Measurements from ENCODE around the gene FAU. TPM values are rescaled to one million over a fixed set of nuclear protein-coding genes. Genes with fewer than 3 reads are reported as not detected.

Gene FAU
- polyA plus RNA-seq, 2 of the 4 experiments (the other 2 are of a cell fraction): 591 to 878 TPM

- TF ChIP-seq SREBF2 (IDR thresholded peaks at IDR 0.05) (no peak), EHF (CRISPR knock-in tag; IDR thresholded peaks at IDR 0.05) (no peak), FOXS1 (CRISPR knock-in tag; IDR thresholded peaks at IDR 0.05) (no peak), CHD2 (IDR thresholded peaks at IDR 0.05; ENCODE audit: low read length, partially characterized antibody) (no peak)
- FAIRE-seq: no peak
- Histone ChIP-seq H3K4me3 (no peak overlapping the region), H3K4me2 (no peak overlapping the region), H3K4me1 (peaks cover 13% of the 10 kb centered on the region), H3K9me3 (no peaks in the 10 kb centered on the region), H3K27ac (no peak overlapping the region)
- no peak for ATAC-seq
- 96% methylated on average over 15 of the region's 15 CpGs for WGBS (ENCODE audit: missing lambda C conversion rate)
- no peak for DNase-seq (ENCODE audit: low read depth in 1 of 2, low spot score in 1 of 2)
- ChIA-PET CTCF (interaction anchor here (1.0 to 4.7 kb wide), 3 partner anchors 15 to 74 kb away, joined by 3 to 30 read pairs (median 4); partner anchors contain the start of genes ARL2 and TM7SF2), POLR2A (no interaction called here)
Observed at GRCh38 chr11:65087827-65088226, 34.1 kb downstream of the FAU start.

- TF ChIP-seq MAZ (IDR thresholded peaks at IDR 0.05; ENCODE audit: borderline replicate concordance, low read depth, low read length): no peak
- TF ChIP-seq TFCP2L1 (CRISPR knock-in tag; IDR thresholded peaks at IDR 0.05): no peak
- no peak for TF ChIP-seq EHMT2 (IDR thresholded peaks at IDR 0.05; ENCODE audit: low read depth)
- TF ChIP-seq CHD4 (IDR thresholded peaks at IDR 0.05; ENCODE audit: borderline replicate concordance): no peak
- no peak for TF ChIP-seq FOSB (CRISPR knock-in tag; IDR thresholded peaks at IDR 0.05)
- no peak for TF ChIP-seq ZC3H11A (IDR thresholded peaks at IDR 0.05)
- TF ChIP-seq, protein P1, sequence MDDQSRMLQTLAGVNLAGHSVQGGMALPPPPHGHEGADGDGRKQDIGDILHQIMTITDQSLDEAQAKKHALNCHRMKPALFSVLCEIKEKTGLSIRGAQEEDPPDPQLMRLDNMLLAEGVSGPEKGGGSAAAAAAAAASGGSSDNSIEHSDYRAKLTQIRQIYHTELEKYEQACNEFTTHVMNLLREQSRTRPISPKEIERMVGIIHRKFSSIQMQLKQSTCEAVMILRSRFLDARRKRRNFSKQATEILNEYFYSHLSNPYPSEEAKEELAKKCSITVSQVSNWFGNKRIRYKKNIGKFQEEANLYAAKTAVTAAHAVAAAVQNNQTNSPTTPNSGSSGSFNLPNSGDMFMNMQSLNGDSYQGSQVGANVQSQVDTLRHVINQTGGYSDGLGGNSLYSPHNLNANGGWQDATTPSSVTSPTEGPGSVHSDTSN (IDR thresholded peaks at IDR 0.05): no peak
- TF ChIP-seq HMGXB4 (CRISPR knock-in tag; IDR thresholded peaks at IDR 0.05; ENCODE audit: borderline replicate concordance): no peak
- TF ChIP-seq MAFK (IDR thresholded peaks at IDR 0.05; ENCODE audit: partially characterized antibody): no peak
- no peak for TF ChIP-seq ESRRA (IDR thresholded peaks at IDR 0.05; ENCODE audit: borderline replicate concordance, low read length)
- TF ChIP-seq ELK1 (IDR thresholded peaks at IDR 0.05; ENCODE audit: low read depth, low read length): no peak
- TF ChIP-seq NPAS2 (CRISPR knock-in tag; IDR thresholded peaks at IDR 0.05; ENCODE audit: borderline replicate concordance): no peak
- no peak for TF ChIP-seq ZFP36 (IDR thresholded peaks at IDR 0.05; ENCODE audit: borderline replicate concordance, partially characterized antibody)
- no peak for TF ChIP-seq ATOH8 (CRISPR knock-in tag; IDR thresholded peaks at IDR 0.05; ENCODE audit: low read depth)
- TF ChIP-seq HOXB5 (CRISPR knock-in tag; IDR thresholded peaks at IDR 0.05): no peak
- TF ChIP-seq SREBF2 (IDR thresholded peaks at IDR 0.05): no peak
- ATAC-seq (no peak), DNase-seq (ENCODE audit: low read depth in 1 of 2, low spot score in 1 of 2) (no peak), FAIRE-seq (no peak)
- Histone ChIP-seq H3K4me2 (no peak overlapping the region), H3K27ac (no peak overlapping the region), H3K9me3 (no peaks in the 10 kb centered on the region), H3K4me1 (peaks cover 19% of the 10 kb centered on the region), H3K4me3 (no peak overlapping the region)
- ChIA-PET CTCF (interaction anchor here (1.0 to 4.7 kb wide), 3 partner anchors 16 to 30 kb away, joined by 3 to 30 read pairs (median 7); partner anchors contain the start of genes TM7SF2 and ZNHIT2), POLR2A (no interaction called here)
- WGBS (ENCODE audit: missing lambda C conversion rate): 95% methylated on average over 11 of the region's 11 CpGs
Observed at GRCh38 chr11:65087216-65087615, 34.7 kb downstream of the FAU start.

Measured in A549 (cell line).